MM.1S (cell line): ENCODE data around the gene EPHB6.

ENCODE experiments used
- DNase-seq: peaks from one replicate; pipeline ENCODE4 v3.0.0-alpha.2; 2015
- H2AFZ ChIP-seq: fragments of 300-600 bp; sonication (generic); 2 replicates; pipeline ENCODE4 v1.6.0; 2016; ENCODE audit warnings: antibody characterized with exemption, low read length
- H3F3A ChIP-seq: fragments of 300-600 bp; sonication (generic); 2 replicates; pipeline ENCODE4 v1.6.1; 2016; ENCODE audit warnings: mild to moderate bottlenecking, antibody characterized with exemption, low read length, moderate library complexity, mixed read lengths; ENCODE audit not compliant: insufficient read depth
- H3K27ac ChIP-seq: fragments of 300-600 bp; sonication (generic); 2 replicates; pipeline ENCODE4 v1.5.1; 2016; ENCODE audit warnings: mild to moderate bottlenecking, low read length
- H3K27me3 ChIP-seq: fragments of 300-600 bp; sonication (generic); replicated peaks from 2 replicates; pipeline ENCODE4 v1.6.0; 2016; ENCODE audit warnings: low read length; ENCODE audit not compliant: insufficient read depth
- H3K36me3 ChIP-seq: fragments of 300-600 bp; sonication (generic); replicated peaks from 2 replicates; pipeline ENCODE4 v1.6.1; 2016; ENCODE audit warnings: mild to moderate bottlenecking, low read length, mixed read lengths; ENCODE audit not compliant: insufficient read depth
- H3K4me1 ChIP-seq: fragments of 300-600 bp; sonication (generic); 2 replicates; pipeline ENCODE4 v1.6.1; 2016; ENCODE audit warnings: low read length, mixed read lengths
- H3K4me2 ChIP-seq: fragments of 300-600 bp; sonication (generic); 2 replicates; pipeline ENCODE4 v1.6.0; 2016; ENCODE audit warnings: low read depth, low read length
- H3K4me3 ChIP-seq: fragments of 300-600 bp; sonication (generic); 2 replicates; pipeline ENCODE4 v1.5.1; 2016; ENCODE audit warnings: low read length, mixed read lengths
- H3K79me2 ChIP-seq: fragments of 300-600 bp; sonication (generic); 2 replicates; pipeline ENCODE4 v1.6.1; 2016; ENCODE audit warnings: mixed run types, low read length, mixed read lengths
- H3K9ac ChIP-seq: fragments of 300-600 bp; sonication (generic); 2 replicates; pipeline ENCODE4 v1.6.1; 2016; ENCODE audit warnings: low read length, mixed read lengths
- H3K9me2 ChIP-seq: fragments of 300-600 bp; sonication (generic); replicated peaks from 2 replicates; pipeline ENCODE4 v1.6.1; 2016; ENCODE audit warnings: mild to moderate bottlenecking, low read length, mixed read lengths; ENCODE audit not compliant: insufficient read depth
- H3K9me3 ChIP-seq: fragments of 300-600 bp; sonication (generic); replicated peaks from 2 replicates; pipeline ENCODE4 v1.6.1; 2016; ENCODE audit warnings: mild to moderate bottlenecking, low read length, mixed read lengths; ENCODE audit not compliant: insufficient read depth
- H4K20me1 ChIP-seq: fragments of 300-600 bp; sonication (generic); 2 replicates; pipeline ENCODE4 v1.6.1; 2016; ENCODE audit warnings: mild to moderate bottlenecking, low read length, moderate library complexity, mixed read lengths; ENCODE audit not compliant: insufficient read depth
- EZH2 ChIP-seq: fragments of 300-600 bp; sonication (generic); optimal IDR thresholded peaks from 2 replicates; pipeline ENCODE3; 2017; ENCODE audit warnings: low read depth, mild to moderate bottlenecking, antibody characterized with exemption, low read length, mixed read lengths
- EZH2phosphoT487 ChIP-seq: fragments of 300-600 bp; sonication (generic); IDR thresholded peaks from 2 replicates; pipeline ENCODE4 v1.6.1; 2018; ENCODE audit warnings: antibody characterized with exemption, low read length
- TF ChIP-seq, protein P1 (sequence below): fragments of 300-600 bp; sonication (generic); IDR thresholded peaks from 2 replicates; pipeline ENCODE4 v1.5.1; 2016; ENCODE audit warnings: antibody characterized with exemption, low read length, mixed read lengths

The EPHB6 gene

DNA sequence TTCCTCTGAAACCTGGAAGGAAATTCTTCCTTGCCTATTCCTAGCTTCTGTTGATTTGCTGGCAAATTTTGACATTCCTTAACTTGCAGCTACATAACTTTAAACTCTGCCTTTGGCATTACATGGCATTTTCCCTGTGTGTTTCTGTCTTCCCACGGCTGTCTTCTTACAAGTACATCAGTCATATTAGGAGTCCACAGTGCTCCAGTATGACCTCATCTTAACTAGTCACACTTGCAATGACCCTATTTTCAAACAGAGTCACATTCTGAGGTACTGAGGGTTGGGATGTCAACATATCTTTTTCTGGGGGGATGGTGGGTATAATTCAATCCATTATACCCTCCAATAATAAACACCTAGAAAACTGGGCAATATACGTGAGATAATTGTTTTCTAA, 37.4 kb upstream of the EPHB6 start:
- H3K27me3 ChIP-seq, result no peaks in the 10 kb centered on the region
- no peak for TF ChIP-seq EZH2phosphoT487
- TF ChIP-seq, protein P1, sequence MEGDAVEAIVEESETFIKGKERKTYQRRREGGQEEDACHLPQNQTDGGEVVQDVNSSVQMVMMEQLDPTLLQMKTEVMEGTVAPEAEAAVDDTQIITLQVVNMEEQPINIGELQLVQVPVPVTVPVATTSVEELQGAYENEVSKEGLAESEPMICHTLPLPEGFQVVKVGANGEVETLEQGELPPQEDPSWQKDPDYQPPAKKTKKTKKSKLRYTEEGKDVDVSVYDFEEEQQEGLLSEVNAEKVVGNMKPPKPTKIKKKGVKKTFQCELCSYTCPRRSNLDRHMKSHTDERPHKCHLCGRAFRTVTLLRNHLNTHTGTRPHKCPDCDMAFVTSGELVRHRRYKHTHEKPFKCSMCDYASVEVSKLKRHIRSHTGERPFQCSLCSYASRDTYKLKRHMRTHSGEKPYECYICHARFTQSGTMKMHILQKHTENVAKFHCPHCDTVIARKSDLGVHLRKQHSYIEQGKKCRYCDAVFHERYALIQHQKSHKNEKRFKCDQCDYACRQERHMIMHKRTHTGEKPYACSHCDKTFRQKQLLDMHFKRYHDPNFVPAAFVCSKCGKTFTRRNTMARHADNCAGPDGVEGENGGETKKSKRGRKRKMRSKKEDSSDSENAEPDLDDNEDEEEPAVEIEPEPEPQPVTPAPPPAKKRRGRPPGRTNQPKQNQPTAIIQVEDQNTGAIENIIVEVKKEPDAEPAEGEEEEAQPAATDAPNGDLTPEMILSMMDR, result no peak
- no peak for TF ChIP-seq EZH2
- H3K27ac ChIP-seq, result no peak overlapping the region
- no peak overlapping the region for H3K9ac ChIP-seq
- H4K20me1 ChIP-seq, result no peaks in the 10 kb centered on the region
- no peaks in the 10 kb centered on the region for H3K36me3 ChIP-seq
- no peak overlapping the region for H2AFZ ChIP-seq
- no peak overlapping the region for H3K4me2 ChIP-seq
- H3K4me1 ChIP-seq, result peaks cover 14% of the 10 kb centered on the region
- H3K4me3 ChIP-seq, result no peak overlapping the region
- no peaks in the 10 kb centered on the region for H3K79me2 ChIP-seq
- no peak for DNase-seq
- H3K9me3 ChIP-seq, result no peaks in the 10 kb centered on the region
- H3F3A ChIP-seq, result no peaks in the 10 kb centered on the region
- H3K9me2 ChIP-seq, result no peaks in the 10 kb centered on the region

DNA sequence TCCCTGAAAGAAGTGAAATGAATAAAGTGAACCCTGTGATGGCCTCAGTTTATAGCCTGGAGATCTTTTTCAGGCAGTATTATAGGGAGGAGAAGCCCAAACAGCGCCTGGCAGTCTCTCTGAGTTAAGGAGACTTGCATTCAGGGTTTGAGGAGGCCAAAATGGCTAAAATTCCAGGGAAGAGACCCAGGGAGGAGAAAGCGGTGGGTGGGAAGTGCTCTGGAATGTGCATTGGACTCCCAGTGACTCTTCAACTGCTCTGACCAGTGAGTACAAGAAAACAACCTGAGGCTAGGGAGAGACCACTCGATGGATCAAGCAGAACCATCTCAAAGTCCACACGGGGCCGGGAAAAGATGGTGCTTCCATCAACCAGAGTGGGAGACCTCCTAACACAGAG, 35.3 kb upstream of the EPHB6 start:
- Histone ChIP-seq H3K9ac (no peak overlapping the region), H3K9me2 (no peaks in the 10 kb centered on the region), H3K4me1 (peaks cover 14% of the 10 kb centered on the region), H4K20me1 (no peaks in the 10 kb centered on the region), H3K4me3 (no peak overlapping the region), H2AFZ (peak overlapping the region; percentile 28; the same call in 1 of the 2 replicates), H3K27me3 (no peaks in the 10 kb centered on the region), H3K27ac (no peak overlapping the region), H3K79me2 (no peaks in the 10 kb centered on the region), H3K4me2 (0 out of 2 replicates have a peak overlapping the region, but pooled peaks have one; percentile 16), H3F3A (no peaks in the 10 kb centered on the region), H3K36me3 (no peaks in the 10 kb centered on the region), H3K9me3 (no peaks in the 10 kb centered on the region)
- TF ChIP-seq, protein P1, result no peak
- TF ChIP-seq EZH2, result no peak
- TF ChIP-seq EZH2phosphoT487, result no peak
- DNase-seq, result no peak

DNA sequence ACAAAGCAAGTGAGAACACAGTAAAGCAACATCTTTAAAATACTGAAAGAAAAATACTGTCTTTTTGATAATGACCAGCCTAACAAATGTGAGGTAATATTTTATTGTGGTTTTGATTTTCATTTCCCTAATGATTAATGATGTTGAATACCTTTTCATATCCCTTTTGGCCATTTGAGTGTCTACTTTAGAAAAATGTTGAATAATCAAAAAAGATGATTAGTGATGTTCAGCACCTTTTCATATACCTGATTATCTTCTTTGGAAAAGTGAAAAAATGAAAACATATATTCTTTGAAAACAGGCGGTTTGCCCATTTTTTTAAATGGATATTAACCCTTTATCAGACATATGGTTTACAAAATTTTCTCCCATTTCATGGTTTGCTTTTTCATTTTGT, 32.2 kb upstream of the EPHB6 start:
- H4K20me1 ChIP-seq, result no peaks in the 10 kb centered on the region
- peaks cover 14% of the 10 kb centered on the region for H3K4me1 ChIP-seq
- DNase-seq, result no peak
- no peak overlapping the region for H3K4me2 ChIP-seq
- no peaks in the 10 kb centered on the region for H3K9me2 ChIP-seq
- H2AFZ ChIP-seq, result no peak overlapping the region
- no peak overlapping the region for H3K9ac ChIP-seq
- no peaks in the 10 kb centered on the region for H3K9me3 ChIP-seq
- H3F3A ChIP-seq, result no peaks in the 10 kb centered on the region
- no peak overlapping the region for H3K4me3 ChIP-seq
- H3K27ac ChIP-seq, result no peak overlapping the region
- H3K27me3 ChIP-seq, result no peaks in the 10 kb centered on the region
- TF ChIP-seq, protein P1, result no peak
- TF ChIP-seq EZH2, result no peak
- no peak for TF ChIP-seq EZH2phosphoT487
- no peaks in the 10 kb centered on the region for H3K79me2 ChIP-seq
- H3K36me3 ChIP-seq, result no peaks in the 10 kb centered on the region
